Measurements from ENCODE around the gene PDE4D.

GRCh38 chr5:59327191-59327980 lies 566.1 kb downstream of the PDE4D start:
- TF ChIP-seq CTCF (IDR thresholded peaks at IDR 0.05) (no peak), POLR2A (IDR thresholded peaks at IDR 0.05) (no peak)
